ENCODE results near the gene CYGB. TPM values are rescaled to one million over a fixed set of nuclear protein-coding genes. Genes with fewer than 3 reads are reported as not detected.
A peak's percentile ranks its signal among the peaks of the same experiment; 100 is the strongest.
"Not testable (repeated sequence)": the region's sequence is repeated elsewhere in the genome, so short reads cannot be mapped to it uniquely, and the experiment has no call there.

CYGB gene
- total and polyA plus RNA-seq, 2 of the 13 experiments (the other 11 are each of a cell fraction or from before 2014, with no cell fraction given), result 18.9 to 27.1 TPM

GRCh38 chr17:76527016-76527415, 10.5 kb downstream of the CYGB start:
- H3K36me3 ChIP-seq (replicated peaks in 1 of 2; ENCODE audit: control insufficient read depth in 1 of 2, insufficient read depth in 2 of 2, low read length in 2 of 2); H3K9ac ChIP-seq (ENCODE audit: insufficient read depth, low read depth, low read length); ATAC-seq; H3K27me3 ChIP-seq (ENCODE audit: control insufficient read depth in 1 of 2, insufficient read depth in 2 of 2, low read length in 2 of 2); H3K79me2 ChIP-seq (ENCODE audit: insufficient read depth, low read length); H3K9me3 ChIP-seq (ENCODE audit: low read length); BruUV-seq (replicated peaks); DNase-seq (ENCODE audit: low spot score); H3K27ac ChIP-seq (ENCODE audit: extremely low read length, insufficient read depth, low read length); in situ Hi-C loops (cut with HindIII; ENCODE audit: extremely low pct_ligation_motif_present, low pct_unique_long_range_greater_than_20kb); intact Hi-C loops (cut with micrococcal nuclease; ENCODE audit: unreplicated experiment); H4K20me1 ChIP-seq (ENCODE audit: insufficient read depth, low read length); H2AFZ ChIP-seq (ENCODE audit: low read length); FAIRE-seq: not testable (repeated sequence)
- Histone ChIP-seq H3K4me3 (replicated peaks in 1 of 3; ENCODE audit: insufficient read depth in 1 of 3, low read depth in 2 of 3, low read length in 3 of 3) (peak overlapping the region in 1 of 3 experiments; percentile 39; a peak in 1 of 6 replicates), H3K4me2 (ENCODE audit: low read depth, low read length) (peak overlapping the region; percentile 64), H3K4me1 (ENCODE audit: insufficient read depth, low read length) (peaks cover 91% of the 10 kb centered on the region)
- POLR2A ChIA-PET, result interaction anchor here (1.1 to 4.0 kb wide), 7 partner anchors 10 to 68 kb away, joined by 3 to 19 read pairs (median 6); partner anchors contain the start of gene CYGB
- CTCF ChIA-PET (ENCODE audit: low intra/inter-chr PET ratio, low total read pairs), result interaction anchor here (1.2 kb wide), 1 partner anchor 20 kb away, joined by 6 read pairs; no protein-coding TSS in a partner anchor
- TF ChIP-seq, protein P1, sequence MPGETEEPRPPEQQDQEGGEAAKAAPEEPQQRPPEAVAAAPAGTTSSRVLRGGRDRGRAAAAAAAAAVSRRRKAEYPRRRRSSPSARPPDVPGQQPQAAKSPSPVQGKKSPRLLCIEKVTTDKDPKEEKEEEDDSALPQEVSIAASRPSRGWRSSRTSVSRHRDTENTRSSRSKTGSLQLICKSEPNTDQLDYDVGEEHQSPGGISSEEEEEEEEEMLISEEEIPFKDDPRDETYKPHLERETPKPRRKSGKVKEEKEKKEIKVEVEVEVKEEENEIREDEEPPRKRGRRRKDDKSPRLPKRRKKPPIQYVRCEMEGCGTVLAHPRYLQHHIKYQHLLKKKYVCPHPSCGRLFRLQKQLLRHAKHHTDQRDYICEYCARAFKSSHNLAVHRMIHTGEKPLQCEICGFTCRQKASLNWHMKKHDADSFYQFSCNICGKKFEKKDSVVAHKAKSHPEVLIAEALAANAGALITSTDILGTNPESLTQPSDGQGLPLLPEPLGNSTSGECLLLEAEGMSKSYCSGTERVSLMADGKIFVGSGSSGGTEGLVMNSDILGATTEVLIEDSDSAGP (CRISPR knock-in tag; IDR thresholded peaks at IDR 0.05; ENCODE audit: borderline replicate concordance), result 0 out of 2 replicates have a peak, but pooled peaks have one; percentile 19
- WGBS (ENCODE audit: low lambda C conversion rate), result 43% methylated on average over 9 of the region's 9 CpGs

DNA sequence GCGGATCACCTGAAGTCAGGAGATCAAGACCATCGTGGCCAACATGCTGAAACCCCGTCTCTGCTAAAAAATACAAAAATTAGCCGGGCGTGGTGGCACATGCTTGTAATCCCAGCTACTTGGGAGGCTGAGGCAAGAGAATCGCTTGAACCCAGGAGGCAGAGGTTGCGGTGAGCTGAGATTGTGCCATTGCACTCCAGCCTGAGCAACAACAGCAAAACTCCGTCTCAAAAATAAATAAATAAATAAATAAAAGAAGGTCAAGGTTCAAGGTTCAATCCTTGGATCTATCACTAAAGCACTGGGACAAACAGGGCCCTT, 12.0 kb downstream of the CYGB start:
- ChIA-PET CTCF (ENCODE audit: low intra/inter-chr PET ratio, low total read pairs) (interaction anchor here (1.1 to 1.2 kb wide), 2 partner anchors 22 to 32 kb away, joined by 3 to 4 read pairs; no protein-coding TSS in a partner anchor), POLR2A (interaction anchor here (1.0 to 5.7 kb wide), 15 partner anchors 8 to 146 kb away, joined by 3 to 50 read pairs (median 7); partner anchors contain the start of genes PRCD and RHBDF2)
- Histone ChIP-seq H3K27me3 (ENCODE audit: control insufficient read depth in 1 of 2, insufficient read depth in 2 of 2, low read length in 2 of 2) (peaks cover 4 to 11% of the 10 kb centered on the region in 2 experiments), H3K4me3 (replicated peaks in 1 of 3; ENCODE audit: insufficient read depth in 1 of 3, low read depth in 2 of 3, low read length in 3 of 3) (peak overlapping the region in 1 of 3 experiments; percentile 70; a peak in 3 of 6 replicates), H3K4me2 (ENCODE audit: low read depth, low read length) (peak overlapping the region; percentile 96), H3K27ac (ENCODE audit: extremely low read length, insufficient read depth, low read length) (peak overlapping the region; percentile 62), H3K4me1 (ENCODE audit: insufficient read depth, low read length) (peaks cover 91% of the 10 kb centered on the region)
- H4K20me1 ChIP-seq (ENCODE audit: insufficient read depth, low read length); FAIRE-seq; DNase-seq (ENCODE audit: low spot score); in situ Hi-C loops (cut with HindIII; ENCODE audit: extremely low pct_ligation_motif_present, low pct_unique_long_range_greater_than_20kb); ATAC-seq; BruUV-seq (replicated peaks); H3K9ac ChIP-seq (ENCODE audit: insufficient read depth, low read depth, low read length); H3K79me2 ChIP-seq (ENCODE audit: insufficient read depth, low read length); H3K9me3 ChIP-seq (ENCODE audit: low read length); H2AFZ ChIP-seq (ENCODE audit: low read length); H3K36me3 ChIP-seq (replicated peaks in 1 of 2; ENCODE audit: control insufficient read depth in 1 of 2, insufficient read depth in 2 of 2, low read length in 2 of 2): not testable (repeated sequence)
- 14% methylated on average over 8 of the region's 8 CpGs for WGBS (ENCODE audit: low lambda C conversion rate)
- intact Hi-C loops (cut with micrococcal nuclease; ENCODE audit: unreplicated experiment), result loop anchor here (2.0 kb wide), 1 partner anchor 61 kb away; no protein-coding TSS in a partner anchor
- 0 out of 2 replicates have a peak, but pooled peaks have one; percentile 29 for TF ChIP-seq ZNF678 (CRISPR knock-in tag; IDR thresholded peaks at IDR 0.05)
- TF ChIP-seq KIAA2018 (CRISPR knock-in tag; IDR thresholded peaks at IDR 0.05; ENCODE audit: borderline replicate concordance), result 0 out of 2 replicates have a peak, but pooled peaks have one; percentile 21
- TF ChIP-seq ZNF776 (CRISPR knock-in tag; IDR thresholded peaks at IDR 0.05), result 0 out of 2 replicates have a peak, but pooled peaks have one; percentile 16
- TF ChIP-seq ZFP90 (CRISPR knock-in tag; IDR thresholded peaks at IDR 0.05; ENCODE audit: borderline replicate concordance), result 0 out of 2 replicates have a peak, but pooled peaks have one; percentile 22
